GM19468 (cell line): ENCODE measurements around the gene CDCA5.

Experiments used
- ATAC-seq: cut with Tn5 transposase; IDR thresholded peaks from one replicate; pipeline ENCODE4 v1.9.1; 2021; ENCODE audit warnings: mild to moderate bottlenecking, moderate library complexity, moderate number of reproducible peaks; ENCODE audit not compliant: unreplicated experiment; ENCODE audit errors: extremely low read depth

The CDCA5 gene

GRCh38 chr11:65107751-65108468 lies 24.1 kb upstream of the CDCA5 start:
- ATAC-seq: no peak

GRCh38 chr11:65107078-65107477 lies 23.2 kb upstream of the CDCA5 start:
- ATAC-seq: no peak

DNA sequence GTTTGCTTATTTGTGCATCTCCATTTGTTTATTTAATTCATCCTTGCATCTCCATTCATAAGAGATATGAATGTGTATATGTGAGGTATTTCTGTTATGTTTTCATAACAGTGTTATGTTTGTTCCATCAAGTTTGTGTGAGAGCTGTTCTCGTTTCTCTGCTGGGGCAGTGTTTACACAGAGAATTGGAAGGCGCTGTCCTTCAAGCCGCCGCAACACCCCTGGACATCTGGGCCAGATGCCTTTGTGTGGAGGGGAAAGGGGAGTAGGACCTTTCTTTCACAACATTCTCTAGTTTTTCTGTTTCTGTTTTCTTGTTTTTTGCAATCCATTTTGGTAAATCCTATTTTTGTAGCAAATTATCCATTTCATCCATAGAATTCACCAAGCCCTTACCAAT lies 20.8 kb upstream of the CDCA5 start:
- ATAC-seq: no peak

GRCh38 chr11:65103476-65103875 lies 19.6 kb upstream of the CDCA5 start:
- ATAC-seq: no peak

DNA sequence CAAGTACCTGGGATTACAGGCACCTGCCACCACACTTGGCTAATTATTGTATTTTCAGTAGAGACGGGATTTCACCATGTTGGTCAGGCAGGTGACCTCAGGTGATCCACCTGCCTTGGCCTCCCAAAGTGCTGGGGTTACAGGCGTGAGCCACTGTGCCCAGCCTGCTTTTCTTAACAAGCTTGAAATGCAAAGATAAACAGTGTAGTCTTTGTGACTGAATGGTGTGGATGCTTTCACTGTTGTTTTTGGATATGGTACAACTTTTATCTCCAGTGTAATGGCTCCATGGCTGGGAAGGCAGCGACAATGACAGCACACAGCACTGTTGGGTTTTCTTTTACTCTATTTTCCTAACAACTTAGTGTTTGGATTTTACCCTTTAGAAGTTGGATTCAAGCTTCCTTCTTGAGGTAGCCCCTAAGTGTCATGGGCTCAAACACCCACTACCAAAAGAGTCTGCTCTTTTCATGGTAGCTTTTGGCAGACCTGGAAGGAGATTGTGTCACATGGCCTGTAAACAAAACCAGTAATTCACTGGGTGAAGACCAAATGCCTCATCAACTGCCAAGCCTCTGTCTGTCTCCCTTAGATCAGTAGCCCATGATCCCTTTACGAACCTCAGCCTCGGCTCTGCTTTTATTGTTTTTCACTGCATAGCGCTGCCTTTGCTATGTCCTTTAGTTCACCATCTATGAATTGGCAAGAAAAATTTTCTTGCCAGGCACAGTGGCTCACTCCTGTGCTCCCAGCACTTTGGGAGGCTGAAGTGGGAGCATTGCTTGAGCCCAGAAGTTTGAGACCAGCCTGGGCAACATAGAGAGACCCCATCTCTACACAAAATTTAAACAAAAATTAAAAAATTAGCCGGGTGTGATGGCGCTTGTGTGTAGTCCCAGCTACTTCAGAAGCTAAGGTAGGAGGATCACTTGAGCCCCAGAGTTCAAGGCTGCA lies 18.6 kb upstream of the CDCA5 start:
- ATAC-seq: no peak

DNA sequence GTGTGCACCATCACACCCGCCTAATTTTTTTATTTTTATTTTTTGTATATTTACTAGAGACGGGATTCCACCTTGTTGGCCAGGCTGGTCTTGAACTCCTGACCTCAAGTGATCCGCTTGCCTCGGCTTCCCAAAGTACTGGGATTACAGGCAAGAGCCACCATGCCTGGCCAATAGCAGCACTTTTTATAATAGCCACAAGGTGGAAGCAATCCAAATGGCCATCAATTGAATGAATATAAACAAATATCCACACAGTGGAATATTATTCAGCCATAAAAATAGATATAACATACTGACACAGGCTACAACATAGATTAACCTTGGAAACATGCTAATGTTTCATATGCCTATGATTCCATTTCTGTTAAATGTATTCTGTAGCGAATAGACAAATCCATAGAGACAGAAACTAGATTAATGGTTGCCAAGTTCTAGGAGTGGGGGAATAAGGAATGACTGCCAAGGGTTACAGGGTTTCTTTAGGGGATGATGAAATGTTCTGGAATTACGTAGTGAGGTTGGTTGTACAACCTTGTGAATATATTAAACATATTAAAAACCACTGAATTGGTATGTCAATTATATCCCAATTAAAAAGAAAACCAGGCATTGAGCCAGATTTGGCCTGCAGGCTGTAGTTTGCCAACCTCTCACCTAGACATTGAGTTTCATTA lies 17.0 kb upstream of the CDCA5 start:
- no peak for ATAC-seq

GRCh38 chr11:65096926-65097325 lies 13.1 kb upstream of the CDCA5 start:
- ATAC-seq: no peak

- peak; percentile 48 for ATAC-seq
These were observed 12.3 kb upstream of the CDCA5 start, which contains the start of gene VPS51 for GRCh38 chr11:65095974-65096806. Gene VPS51, plus strand, starts transcription at chr11:65096214. Its CDS starts 37 bp downstream, at chr11:65096251.

DNA sequence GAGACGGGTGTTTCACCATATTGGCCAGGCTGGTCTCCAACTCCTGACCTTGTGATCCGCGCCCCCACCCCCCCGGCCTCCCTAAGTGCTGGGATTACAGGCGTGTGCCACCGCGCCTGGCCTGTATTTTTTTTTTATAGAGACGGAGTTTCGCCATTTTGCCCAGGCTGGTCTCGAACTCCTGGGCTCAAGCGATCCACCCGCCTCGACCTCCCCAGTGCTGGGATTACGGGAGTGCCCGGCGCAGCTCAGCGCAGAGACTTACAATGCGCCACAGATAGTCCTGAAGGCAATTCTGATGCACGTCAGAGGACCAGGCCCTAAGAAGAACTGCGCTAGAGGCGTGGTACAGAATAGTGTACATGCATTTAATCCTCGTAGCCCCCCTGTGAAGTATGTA lies 11.6 kb upstream of the CDCA5 start:
- ATAC-seq: no peak

- no peak for ATAC-seq
These were observed 6.8 kb upstream of the CDCA5 start for GRCh38 chr11:65090628-65091027.

GRCh38 chr11:65089621-65090020 lies 5.8 kb upstream of the CDCA5 start:
- ATAC-seq: no peak

DNA sequence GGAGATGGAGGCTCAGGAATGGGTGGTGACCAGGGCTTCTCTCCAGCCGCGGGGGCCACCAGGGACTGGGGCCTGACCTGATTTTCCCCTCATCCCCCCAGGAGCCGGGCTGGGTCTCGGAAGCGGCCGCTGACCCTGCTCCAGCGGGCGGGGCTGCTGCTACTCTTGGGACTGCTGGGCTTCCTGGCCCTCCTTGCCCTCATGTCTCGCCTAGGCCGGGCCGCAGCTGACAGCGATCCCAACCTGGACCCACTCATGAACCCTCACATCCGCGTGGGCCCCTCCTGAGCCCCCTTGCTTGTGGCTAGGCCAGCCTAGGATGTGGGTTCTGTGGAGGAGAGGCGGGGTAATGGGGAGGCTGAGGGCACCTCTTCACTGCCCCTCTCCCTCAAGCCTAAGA lies 4.0 kb upstream of the CDCA5 start:
- no peak for ATAC-seq

DNA sequence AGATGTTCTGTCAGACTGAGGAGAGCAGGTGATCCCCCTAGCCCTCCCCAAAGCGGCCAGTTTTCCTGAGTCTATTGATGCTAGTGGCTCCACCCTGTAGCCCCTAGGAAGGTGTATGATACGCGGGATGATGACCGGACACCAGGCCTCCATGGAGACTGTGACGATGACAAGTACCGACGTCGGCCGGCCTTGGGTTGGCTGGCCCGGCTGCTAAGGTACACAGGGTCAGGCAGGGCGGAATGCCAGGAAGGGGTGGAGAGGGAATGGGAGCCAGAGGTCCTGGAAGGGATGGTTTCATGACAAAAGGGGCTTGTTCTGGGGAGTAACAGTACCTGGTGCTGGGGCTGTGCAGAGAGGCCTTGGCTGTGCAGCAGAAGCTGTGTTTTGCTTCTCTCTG lies 3.4 kb upstream of the CDCA5 start:
- no peak for ATAC-seq

- ATAC-seq: no peak
These were observed 3.0 kb upstream of the CDCA5 start for GRCh38 chr11:65086809-65087208.

DNA sequence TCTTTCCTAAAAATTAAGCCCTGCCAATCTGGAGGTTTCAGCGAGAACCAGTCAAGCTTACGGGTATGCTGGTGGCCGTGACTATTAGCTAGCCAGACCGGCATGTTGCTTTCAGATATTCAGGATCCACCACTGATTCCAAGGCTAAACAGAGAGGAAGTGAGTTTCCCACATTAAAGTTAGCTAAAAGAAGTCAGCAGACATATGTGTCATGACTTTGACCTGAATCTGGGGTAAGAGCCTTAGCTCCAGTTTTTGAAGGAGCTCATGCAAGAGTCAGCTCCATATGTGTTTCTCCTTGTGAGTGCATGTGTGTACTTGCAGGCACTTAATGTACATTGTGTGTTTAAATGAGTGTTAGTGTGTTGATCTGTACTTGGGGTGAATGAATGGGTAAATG lies 1.6 kb upstream of the CDCA5 start:
- ATAC-seq: no peak

- ATAC-seq: no peak
These were observed 947 bp upstream of the CDCA5 start for GRCh38 chr11:65084598-65085375.

GRCh38 chr11:65083134-65083833 lies 556 bp downstream of the CDCA5 start:
- ATAC-seq: no peak

DNA sequence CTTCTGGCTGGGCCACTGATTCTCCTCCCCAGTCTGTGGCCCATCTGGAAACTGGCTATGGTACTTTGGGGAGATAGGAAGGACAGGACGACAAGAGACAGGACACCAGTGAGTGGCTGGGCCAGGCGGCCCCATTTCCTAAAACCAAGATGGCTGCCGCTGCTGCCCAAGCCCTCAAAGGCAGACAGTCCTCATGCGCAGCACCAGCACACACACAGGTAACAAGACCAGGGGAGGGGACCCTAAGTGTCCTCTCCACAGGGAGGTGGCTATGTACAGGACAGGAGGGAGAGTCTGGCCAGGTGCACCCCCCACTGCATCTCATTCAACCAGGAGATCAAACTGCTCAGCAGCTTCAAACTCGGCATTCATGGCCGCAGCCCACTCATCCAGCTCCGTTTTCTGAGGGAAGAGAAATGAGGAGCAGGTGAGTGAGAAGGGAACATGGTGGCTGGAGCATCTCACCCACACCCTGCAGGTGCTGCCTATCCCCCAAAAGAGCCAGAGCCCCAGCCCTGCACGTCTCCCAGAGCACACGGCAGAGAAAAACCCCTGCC lies 5.0 kb downstream of the CDCA5 start:
- ATAC-seq: no peak
